Adrenal gland (tissue), 5 donors: ENCODE measurements around the gene ITPKB.

ENCODE experiments used
- CTCF ChIP-seq, 6 experiments: fragments of 450-650 bp in 4 of 6; fragments of 200-600 bp in 2 of 6; sonication (generic) in 1 of 6; IDR thresholded peaks; 1 replicate in 5 of 6; 2 replicates in 1 of 6; pipeline versions ENCODE4 v1.5.1 to v1.8.0; 2016 to 2021; ENCODE audit warnings: antibody characterized with exemption in 6 of 6, mild to moderate bottlenecking in 2 of 6, moderate library complexity in 1 of 6
- POLR2A ChIP-seq, 2 donors: fragments of 450-650 bp; IDR thresholded peaks; one replicate each; pipeline ENCODE4 v1.6.1; 2017; ENCODE audit warnings: antibody characterized with exemption in 2 of 2, mild to moderate bottlenecking in 2 of 2, moderate library complexity in 1 of 2
- donor health status: DM: no; HTN: no; CAD: no.

GRCh38 chr1:226691247-226691646, 47.8 kb downstream of the ITPKB start:
- TF ChIP-seq CTCF (IDR thresholded peaks at IDR 0.05) (no peak), POLR2A (IDR thresholded peaks at IDR 0.05) (no peak)
